Endothelial cell of umbilical vein (primary cell): ENCODE results near the gene CLTB. TPM values are rescaled to one million over a fixed set of nuclear protein-coding genes. Genes with fewer than 3 reads are reported as not detected.
A peak's percentile ranks its signal among the peaks of the same experiment; 100 is the strongest.

ENCODE experiments used
- BruUV-seq: library from RNA; stranded (reverse); fragments of 400-500 nt; replicated peaks from 2 replicates; lab custom pipeline; 2021; lab: Mats Ljungman, UMichigan
- CTCF ChIA-PET: fragments of 300-600, 350-600 bp; sonication (Branson Sonifier 250); formaldehyde crosslinking; loops from one replicate; lab custom pipeline; 2021; ENCODE audit warnings: antibody characterized with exemption, inconsistent platforms; lab: Charles Lee
- POLR2A ChIA-PET: fragments of 300-600, 350-600 bp; sonication (Branson Sonifier 250); formaldehyde crosslinking; loops from one replicate; lab custom pipeline; 2021; ENCODE audit warnings: antibody characterized with exemption, inconsistent platforms; lab: Charles Lee
- DNase-seq: peaks from one replicate; pipeline ENCODE4 v3.0.0-alpha.2; 2011; ENCODE audit warnings: low read depth, low spot score
- FAIRE-seq: peaks from 2 replicates; lab custom pipeline; 2011; peaks lifted over from hg19 to GRCh38; lab: Jason Lieb, UNC
- H2AFZ ChIP-seq: 2 replicates; pipeline ENCODE4 v1.6.0; 2012; ENCODE audit warnings: low read depth, low read length, control low read depth, inconsistent platforms
- H3K27ac ChIP-seq: 2 replicates; pipeline ENCODE4 v1.5.1; 2011; ENCODE audit warnings: low read depth, mild to moderate bottlenecking, control low read depth, low read length, moderate library complexity; ENCODE audit not compliant: insufficient read depth
- H3K27me3 ChIP-seq, 2 experiments: 2 replicates each; pipeline versions ENCODE4 v1.6.0 to v1.6.1; 2011; ENCODE audit warnings: low read length in 2 of 2, mixed read lengths in 1 of 2; ENCODE audit not compliant: control insufficient read depth in 2 of 2, insufficient read depth in 2 of 2
- H3K36me3 ChIP-seq, 2 experiments: 2 replicates in 1 of 2; 3 replicates in 1 of 2; pipeline ENCODE4 v1.5.1; 2011; ENCODE audit warnings: low read length in 2 of 2, mild to moderate bottlenecking in 1 of 2, moderate library complexity in 1 of 2; ENCODE audit not compliant: control insufficient read depth in 2 of 2, insufficient read depth in 2 of 2; ENCODE audit errors: extremely low read depth in 1 of 2
- H3K4me1 ChIP-seq: 3 replicates; pipeline ENCODE4 v1.5.1; 2011; ENCODE audit warnings: mild to moderate bottlenecking, low read length; ENCODE audit not compliant: control insufficient read depth, insufficient read depth; ENCODE audit errors: extremely low read depth
- H3K4me2 ChIP-seq: 2 replicates; pipeline ENCODE4 v1.6.1; 2011; ENCODE audit warnings: low read length, control low read depth, mixed read lengths; ENCODE audit not compliant: insufficient read depth
- H3K4me3 ChIP-seq, 3 experiments: fragments of 200-600 bp in 1 of 3; sonication (generic), shearing (Covaris generic) in 1 of 3; replicated peaks in 1 of 3; 2 replicates each; pipeline ENCODE4 v1.5.1; 2011 to 2016; ENCODE audit warnings: control low read depth in 3 of 3, low read length in 3 of 3, mild to moderate bottlenecking in 2 of 3, inconsistent platforms in 1 of 3, low read depth in 1 of 3, moderate library complexity in 1 of 3; ENCODE audit not compliant: insufficient read depth in 1 of 3
- H3K79me2 ChIP-seq: 2 replicates; pipeline ENCODE4 v1.6.0; 2012; ENCODE audit warnings: low read length, inconsistent platforms; ENCODE audit not compliant: control insufficient read depth, insufficient read depth
- H3K9ac ChIP-seq: replicated peaks from 2 replicates; pipeline ENCODE3; 2011; ENCODE audit warnings: low read length, control low read depth; ENCODE audit not compliant: insufficient read depth; ENCODE audit errors: extremely low read depth
- H3K9me1 ChIP-seq: replicated peaks from 3 replicates; pipeline ENCODE4 v1.6.0; 2011; ENCODE audit warnings: mild to moderate bottlenecking, low read length; ENCODE audit not compliant: control insufficient read depth, insufficient read depth; ENCODE audit errors: extremely low read depth
- H3K9me3 ChIP-seq: replicated peaks from 2 replicates; pipeline ENCODE4 v1.5.1; 2012; ENCODE audit warnings: low read length, inconsistent platforms; ENCODE audit not compliant: control insufficient read depth, insufficient read depth
- H4K20me1 ChIP-seq: replicated peaks from 2 replicates; pipeline ENCODE3; 2011; ENCODE audit warnings: mild to moderate bottlenecking, low read length; ENCODE audit not compliant: control insufficient read depth, insufficient read depth; ENCODE audit errors: extremely low read depth
- EZH2 ChIP-seq: IDR thresholded peaks from 2 replicates; pipeline ENCODE4 v1.6.1; 2012; ENCODE audit warnings: borderline replicate concordance, low read depth, mild to moderate bottlenecking, moderate library complexity, low read length, inconsistent platforms; ENCODE audit not compliant: severe bottlenecking
- FOS ChIP-seq: IDR thresholded peaks from 2 replicates; pipeline ENCODE4 v1.6.1; 2011; ENCODE audit warnings: mild to moderate bottlenecking, low read length, moderate library complexity, borderline replicate concordance; ENCODE audit not compliant: insufficient read depth
- JUN ChIP-seq: IDR thresholded peaks from 2 replicates; pipeline ENCODE4 v1.6.1; 2011; ENCODE audit warnings: borderline replicate concordance, low read depth; ENCODE audit not compliant: insufficient read length, insufficient read depth
- MAX ChIP-seq: IDR thresholded peaks from 2 replicates; pipeline ENCODE4 v1.6.1; 2011; ENCODE audit not compliant: insufficient read depth, insufficient read length
- POLR2A ChIP-seq: IDR thresholded peaks from 2 replicates; pipeline ENCODE4 v1.6.1; 2012; ENCODE audit warnings: low read depth, mild to moderate bottlenecking, control low read depth, low read length
- POLR2AphosphoS5 ChIP-seq: IDR thresholded peaks from 2 replicates; pipeline ENCODE4 v1.6.1; 2012; ENCODE audit warnings: low read depth, mild to moderate bottlenecking, control low read depth, low read length, moderate library complexity; ENCODE audit not compliant: insufficient read depth
- dilution Hi-C: fragments of 300-500 bp; cut with MboI; formaldehyde crosslinking; loops from one replicate; pipeline ENCODE4 v1.15.0; 2019; ENCODE audit warnings: low sequenced_read_pairs; ENCODE audit not compliant: extremely low pct_ligation_motif_present
- intact Hi-C: fragments of 100-400 bp; cut with micrococcal nuclease; formaldehyde crosslinking; loops from one replicate; pipeline ENCODE4 v1.10.0; 2022
- polyA plus RNA-seq, 4 experiments: library from polyadenylated mRNA; depleted of rRNA in 3 of 4; stranded (reverse) in 3 of 4; unstranded in 1 of 4; fragments of >200 nt; gene quantifications; 2 replicates each; pipeline versions ENCODE4 v1.2.1 to v1.2.3, GENCODE V29; 2011 to 2012; ENCODE audit warnings: missing spikeins in 1 of 4
- total RNA-seq: library from RNA; stranded (reverse); gene quantifications from 2 replicates; pipeline ENCODE4 v1.2.3, GENCODE V29; 2021

The CLTB gene
- total and polyA plus RNA-seq, 2 donors (not counting 3 experiments of a cell fraction or from before 2014, with no cell fraction given), result 73.2 to 111 TPM

- Histone ChIP-seq H3K27ac (no peak overlapping the region), H3K4me1 (no peaks in the 10 kb centered on the region), H3K79me2 (peaks cover 15% of the 10 kb centered on the region), H3K9me3 (no peaks in the 10 kb centered on the region), H3K9ac (no peak overlapping the region), H3K36me3 (peaks cover 12 to 23% of the 10 kb centered on the region in 2 experiments), H3K27me3 (no peaks in the 10 kb centered on the region), H3K4me3 (no peak overlapping the region), H4K20me1 (no peaks in the 10 kb centered on the region), H3K9me1 (no peaks in the 10 kb centered on the region), H3K4me2 (no peak overlapping the region), H2AFZ (no peak overlapping the region)
- ChIA-PET POLR2A (no interaction called here), CTCF (no interaction called here)
- intact Hi-C loops, result loop anchor here (10.0 kb wide), 1 partner anchor 1213 kb away; the partner anchor contains the start of gene TMED9
- FAIRE-seq (no peak), DNase-seq (no peak)
- TF ChIP-seq FOS (no peak), EZH2 (no peak), MAX (no peak), JUN (no peak), POLR2A (no peak)
- BruUV-seq, result no TSS peak
- dilution Hi-C loops, result no loop called here
Observed at GRCh38 chr5:176381423-176381822, 34.9 kb downstream of the CLTB start.

- dilution Hi-C loops, result no loop called here
- FAIRE-seq (no peak), DNase-seq (no peak)
- ChIA-PET CTCF (no interaction called here), POLR2A (no interaction called here)
- no peaks in the 10 kb centered on the region for H3K9me1 ChIP-seq
- H4K20me1 ChIP-seq, result no peaks in the 10 kb centered on the region
- intact Hi-C loops, result loop anchor here (10.0 kb wide), 1 partner anchor 1215 kb away; the partner anchor contains the start of gene TMED9
- H3K79me2 ChIP-seq, result peaks cover under 1% of the 10 kb centered on the region
- no peak overlapping the region for H3K4me2 ChIP-seq
- H3K9ac ChIP-seq, result no peak overlapping the region
- H3K9me3 ChIP-seq, result no peaks in the 10 kb centered on the region
- BruUV-seq, result TSS peak; percentile 3
- no peak overlapping the region for H2AFZ ChIP-seq
- H3K4me3 ChIP-seq, result no peak overlapping the region
- TF ChIP-seq POLR2AphosphoS5, result no peak
- H3K4me1 ChIP-seq, result no peaks in the 10 kb centered on the region
- H3K36me3 ChIP-seq, result peaks cover 8 to 20% of the 10 kb centered on the region in 2 experiments
- no peaks in the 10 kb centered on the region for H3K27me3 ChIP-seq
- H3K27ac ChIP-seq, result no peak overlapping the region
Observed at GRCh38 chr5:176379881-176380280, 36.5 kb downstream of the CLTB start.
